Panc1 (cell line): ENCODE data around the gene CCDC47.

ENCODE experiments used
- CTCF ChIP-seq: fragments of 450-650 bp; IDR thresholded peaks from 2 replicates; pipeline ENCODE4 v1.5.1; 2017; ENCODE audit warnings: mild to moderate bottlenecking
- TF ChIP-seq, protein P1 (sequence below), 2 experiments: IDR thresholded peaks; 2 replicates each; pipeline ENCODE4 v1.6.1; 2011 to 2012; ENCODE audit warnings: low read depth in 2 of 2, control low read depth in 1 of 2, low read length in 1 of 2, mild to moderate bottlenecking in 1 of 2, moderate library complexity in 1 of 2; ENCODE audit not compliant: insufficient read depth in 1 of 2

DNA sequence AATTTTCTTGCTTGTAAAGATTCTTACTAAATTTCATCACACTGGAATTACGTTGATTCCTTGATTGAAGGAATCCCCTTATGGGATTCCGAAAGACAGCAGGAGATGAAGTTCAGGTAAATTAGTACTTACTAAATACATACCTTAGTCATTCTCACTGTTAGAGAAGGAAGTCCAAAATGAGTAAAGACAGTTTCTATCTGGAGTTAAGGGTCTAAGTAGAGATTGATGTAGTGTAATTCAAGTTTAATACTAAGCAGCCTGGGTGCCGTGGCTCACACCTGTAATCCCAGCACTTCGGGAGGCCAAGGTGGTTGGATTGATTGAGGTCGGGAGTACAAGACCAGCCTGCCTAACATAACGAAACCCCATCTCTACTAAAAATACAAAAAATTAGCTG lies 10.1 kb upstream of the CCDC47 start:
- TF ChIP-seq CTCF: no peak
- TF ChIP-seq, protein P1, sequence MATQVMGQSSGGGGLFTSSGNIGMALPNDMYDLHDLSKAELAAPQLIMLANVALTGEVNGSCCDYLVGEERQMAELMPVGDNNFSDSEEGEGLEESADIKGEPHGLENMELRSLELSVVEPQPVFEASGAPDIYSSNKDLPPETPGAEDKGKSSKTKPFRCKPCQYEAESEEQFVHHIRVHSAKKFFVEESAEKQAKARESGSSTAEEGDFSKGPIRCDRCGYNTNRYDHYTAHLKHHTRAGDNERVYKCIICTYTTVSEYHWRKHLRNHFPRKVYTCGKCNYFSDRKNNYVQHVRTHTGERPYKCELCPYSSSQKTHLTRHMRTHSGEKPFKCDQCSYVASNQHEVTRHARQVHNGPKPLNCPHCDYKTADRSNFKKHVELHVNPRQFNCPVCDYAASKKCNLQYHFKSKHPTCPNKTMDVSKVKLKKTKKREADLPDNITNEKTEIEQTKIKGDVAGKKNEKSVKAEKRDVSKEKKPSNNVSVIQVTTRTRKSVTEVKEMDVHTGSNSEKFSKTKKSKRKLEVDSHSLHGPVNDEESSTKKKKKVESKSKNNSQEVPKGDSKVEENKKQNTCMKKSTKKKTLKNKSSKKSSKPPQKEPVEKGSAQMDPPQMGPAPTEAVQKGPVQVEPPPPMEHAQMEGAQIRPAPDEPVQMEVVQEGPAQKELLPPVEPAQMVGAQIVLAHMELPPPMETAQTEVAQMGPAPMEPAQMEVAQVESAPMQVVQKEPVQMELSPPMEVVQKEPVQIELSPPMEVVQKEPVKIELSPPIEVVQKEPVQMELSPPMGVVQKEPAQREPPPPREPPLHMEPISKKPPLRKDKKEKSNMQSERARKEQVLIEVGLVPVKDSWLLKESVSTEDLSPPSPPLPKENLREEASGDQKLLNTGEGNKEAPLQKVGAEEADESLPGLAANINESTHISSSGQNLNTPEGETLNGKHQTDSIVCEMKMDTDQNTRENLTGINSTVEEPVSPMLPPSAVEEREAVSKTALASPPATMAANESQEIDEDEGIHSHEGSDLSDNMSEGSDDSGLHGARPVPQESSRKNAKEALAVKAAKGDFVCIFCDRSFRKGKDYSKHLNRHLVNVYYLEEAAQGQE (IDR thresholded peaks at IDR 0.05; ENCODE audit: insufficient read depth in 1 of 2, low read depth in 2 of 2, low read length in 1 of 2): no peak
